ENCODE results near the gene MOB3B.

DNA sequence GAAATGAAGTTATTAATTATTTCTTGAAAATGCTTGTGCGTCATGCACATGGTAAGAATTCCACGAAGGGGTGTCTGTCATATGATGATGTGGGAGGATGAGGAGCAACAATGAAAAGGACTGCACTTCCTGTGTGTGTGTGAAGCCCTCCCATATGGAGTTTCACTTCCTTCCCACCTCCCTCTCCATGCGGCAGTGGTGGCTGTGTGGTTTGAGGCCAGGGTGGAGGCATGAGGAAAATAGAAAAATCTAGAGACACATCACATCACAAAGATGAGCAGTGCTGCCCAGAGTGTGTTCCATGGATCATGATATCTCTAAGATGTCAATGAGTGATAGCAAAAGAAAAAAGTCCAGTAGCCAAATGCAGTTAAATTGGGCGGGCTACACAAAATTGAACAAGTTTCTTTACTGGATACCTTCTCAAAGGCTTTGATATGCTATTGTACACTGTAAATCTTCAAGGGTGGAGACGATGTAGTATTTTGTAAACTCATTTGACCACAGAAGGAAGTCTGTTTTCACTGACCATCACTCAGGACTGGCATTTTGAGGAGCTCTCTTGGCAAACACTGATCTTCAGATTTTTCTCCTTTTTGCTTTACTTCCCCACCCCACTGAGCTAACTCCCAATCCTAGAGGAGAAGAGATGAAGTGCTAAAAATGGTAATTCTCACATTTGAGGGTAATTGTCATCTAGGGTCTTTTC is 177.0 kb downstream of the MOB3B start:
- TF ChIP-seq, protein P1, sequence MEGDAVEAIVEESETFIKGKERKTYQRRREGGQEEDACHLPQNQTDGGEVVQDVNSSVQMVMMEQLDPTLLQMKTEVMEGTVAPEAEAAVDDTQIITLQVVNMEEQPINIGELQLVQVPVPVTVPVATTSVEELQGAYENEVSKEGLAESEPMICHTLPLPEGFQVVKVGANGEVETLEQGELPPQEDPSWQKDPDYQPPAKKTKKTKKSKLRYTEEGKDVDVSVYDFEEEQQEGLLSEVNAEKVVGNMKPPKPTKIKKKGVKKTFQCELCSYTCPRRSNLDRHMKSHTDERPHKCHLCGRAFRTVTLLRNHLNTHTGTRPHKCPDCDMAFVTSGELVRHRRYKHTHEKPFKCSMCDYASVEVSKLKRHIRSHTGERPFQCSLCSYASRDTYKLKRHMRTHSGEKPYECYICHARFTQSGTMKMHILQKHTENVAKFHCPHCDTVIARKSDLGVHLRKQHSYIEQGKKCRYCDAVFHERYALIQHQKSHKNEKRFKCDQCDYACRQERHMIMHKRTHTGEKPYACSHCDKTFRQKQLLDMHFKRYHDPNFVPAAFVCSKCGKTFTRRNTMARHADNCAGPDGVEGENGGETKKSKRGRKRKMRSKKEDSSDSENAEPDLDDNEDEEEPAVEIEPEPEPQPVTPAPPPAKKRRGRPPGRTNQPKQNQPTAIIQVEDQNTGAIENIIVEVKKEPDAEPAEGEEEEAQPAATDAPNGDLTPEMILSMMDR (IDR thresholded peaks at IDR 0.05): no peak
- TF ChIP-seq POLR2A (IDR thresholded peaks at IDR 0.05): no peak

Measured in vagina (tissue), 2 donors.